Astrocyte (in vitro differentiated cells and primary cell): ENCODE data around the gene MMP17. TPM values are rescaled to one million over a fixed set of nuclear protein-coding genes. Genes with fewer than 3 reads are reported as not detected.

Experiments used
- DNase-seq: peaks from one replicate; pipeline ENCODE4 v3.0.0-alpha.2; 2010; ENCODE audit warnings: low read depth
- FAIRE-seq: peaks from 2 replicates; lab custom pipeline; 2011; peaks lifted over from hg19 to GRCh38; lab: Jason Lieb, UNC
- H2AFZ ChIP-seq: 2 replicates; pipeline ENCODE4 v1.6.0; 2012; ENCODE audit warnings: low read depth, low read length, inconsistent platforms
- H3K27ac ChIP-seq: 2 replicates; pipeline ENCODE4 v1.5.1; 2011; ENCODE audit warnings: low read depth, low read length, inconsistent platforms
- H3K27me3 ChIP-seq: 2 replicates; pipeline ENCODE4 v1.6.0; 2011; ENCODE audit warnings: low read length, inconsistent platforms; ENCODE audit not compliant: insufficient read depth
- H3K36me3 ChIP-seq: 2 replicates; pipeline ENCODE4 v1.5.1; 2011; ENCODE audit warnings: low read length, inconsistent platforms; ENCODE audit not compliant: insufficient read depth
- H3K4me1 ChIP-seq: 2 replicates; pipeline ENCODE4 v1.5.1; 2011; ENCODE audit warnings: low read length, inconsistent platforms; ENCODE audit not compliant: insufficient read depth
- H3K4me2 ChIP-seq: 2 replicates; pipeline ENCODE4 v1.6.0; 2012; ENCODE audit warnings: low read length, inconsistent platforms
- H3K4me3 ChIP-seq: 2 replicates; pipeline ENCODE4 v1.5.1; 2011; ENCODE audit warnings: low read depth, mild to moderate bottlenecking, low read length, inconsistent platforms; ENCODE audit not compliant: insufficient read depth
- H3K79me2 ChIP-seq: 2 replicates; pipeline ENCODE4 v1.6.0; 2012; ENCODE audit warnings: mild to moderate bottlenecking, low read length, inconsistent platforms; ENCODE audit not compliant: insufficient read depth
- H3K9ac ChIP-seq: 2 replicates; pipeline ENCODE4 v1.6.0; 2012; ENCODE audit warnings: mild to moderate bottlenecking, low read length, inconsistent platforms
- H3K9me3 ChIP-seq: 2 replicates; pipeline ENCODE4 v1.5.1; 2012; ENCODE audit warnings: low read depth, mild to moderate bottlenecking, low read length, inconsistent platforms; ENCODE audit not compliant: insufficient read depth
- H4K20me1 ChIP-seq: 2 replicates; pipeline ENCODE4 v1.6.0; 2012; ENCODE audit warnings: low read length, inconsistent platforms; ENCODE audit not compliant: insufficient read depth
- H3K27ac Mint-ChIP-seq: one replicate; pipeline ENCODE4 v1.8.0; 2021; ENCODE audit warnings: mild to moderate bottlenecking, mixed read lengths; ENCODE audit not compliant: unreplicated experiment
- H3K27me3 Mint-ChIP-seq: one replicate; pipeline ENCODE4 v1.8.0; 2021; ENCODE audit warnings: low read depth, mixed read lengths; ENCODE audit not compliant: unreplicated experiment
- H3K36me3 Mint-ChIP-seq: one replicate; pipeline ENCODE4 v1.8.0; 2021; ENCODE audit warnings: low read depth, mixed read lengths; ENCODE audit not compliant: unreplicated experiment
- H3K4me1 Mint-ChIP-seq: one replicate; pipeline ENCODE4 v1.8.0; 2021; ENCODE audit warnings: low read depth, mixed read lengths; ENCODE audit not compliant: unreplicated experiment
- H3K4me3 Mint-ChIP-seq: one replicate; pipeline ENCODE4 v1.8.0; 2021; ENCODE audit warnings: mild to moderate bottlenecking, moderate library complexity, mixed read lengths; ENCODE audit not compliant: unreplicated experiment
- H3K9me3 Mint-ChIP-seq: one replicate; pipeline ENCODE4 v1.8.0; 2021; ENCODE audit warnings: mild to moderate bottlenecking, mixed read lengths; ENCODE audit not compliant: unreplicated experiment
- CTCF ChIP-seq: IDR thresholded peaks from 2 replicates; pipeline ENCODE4 v1.5.1; 2011; ENCODE audit warnings: low read depth, mild to moderate bottlenecking, inconsistent platforms, low read length, moderate library complexity; ENCODE audit not compliant: insufficient read depth
- EZH2 ChIP-seq: IDR thresholded peaks from 2 replicates; pipeline ENCODE4 v1.6.1; 2012; ENCODE audit warnings: mild to moderate bottlenecking, low read length, inconsistent platforms; ENCODE audit not compliant: insufficient read depth
- total RNA-seq: library from RNA; stranded (reverse); gene quantifications from 2 replicates; pipeline ENCODE4 v1.2.1, GENCODE V29; 2021

The MMP17 gene
- total RNA-seq, 1 donor from 2014 or later, result 8.4 TPM

GRCh38 chr12:131830335-131830913, 2.2 kb downstream of the MMP17 start:
- peaks cover 23% of the 10 kb centered on the region for H3K4me1 ChIP-seq
- H3K4me3 ChIP-seq, result peak overlapping the region; percentile 65
- H4K20me1 ChIP-seq, result peaks cover 22% of the 10 kb centered on the region
- Mint-ChIP-seq H3K9me3 (no peaks in the 10 kb centered on the region), H3K4me1 (no peaks in the 10 kb centered on the region), H3K27me3 (peaks cover 23% of the 10 kb centered on the region), H3K36me3 (no peaks in the 10 kb centered on the region), H3K4me3 (no peak overlapping the region), H3K27ac (no peak overlapping the region)
- peak overlapping the region; percentile 94 for H3K4me2 ChIP-seq
- TF ChIP-seq EZH2, result no peak
- peak; percentile 14 for TF ChIP-seq CTCF
- no peaks in the 10 kb centered on the region for H3K36me3 ChIP-seq
- H3K9me3 ChIP-seq, result no peaks in the 10 kb centered on the region
- H3K9ac ChIP-seq, result peak overlapping the region; percentile 73
- peak overlapping the region; percentile 6 for H3K27ac ChIP-seq
- H3K27me3 ChIP-seq, result no peaks in the 10 kb centered on the region
- peak; percentile 64 for DNase-seq
- no peak for FAIRE-seq
- no peaks in the 10 kb centered on the region for H3K79me2 ChIP-seq
- H2AFZ ChIP-seq, result peak overlapping the region; percentile 75

DNA sequence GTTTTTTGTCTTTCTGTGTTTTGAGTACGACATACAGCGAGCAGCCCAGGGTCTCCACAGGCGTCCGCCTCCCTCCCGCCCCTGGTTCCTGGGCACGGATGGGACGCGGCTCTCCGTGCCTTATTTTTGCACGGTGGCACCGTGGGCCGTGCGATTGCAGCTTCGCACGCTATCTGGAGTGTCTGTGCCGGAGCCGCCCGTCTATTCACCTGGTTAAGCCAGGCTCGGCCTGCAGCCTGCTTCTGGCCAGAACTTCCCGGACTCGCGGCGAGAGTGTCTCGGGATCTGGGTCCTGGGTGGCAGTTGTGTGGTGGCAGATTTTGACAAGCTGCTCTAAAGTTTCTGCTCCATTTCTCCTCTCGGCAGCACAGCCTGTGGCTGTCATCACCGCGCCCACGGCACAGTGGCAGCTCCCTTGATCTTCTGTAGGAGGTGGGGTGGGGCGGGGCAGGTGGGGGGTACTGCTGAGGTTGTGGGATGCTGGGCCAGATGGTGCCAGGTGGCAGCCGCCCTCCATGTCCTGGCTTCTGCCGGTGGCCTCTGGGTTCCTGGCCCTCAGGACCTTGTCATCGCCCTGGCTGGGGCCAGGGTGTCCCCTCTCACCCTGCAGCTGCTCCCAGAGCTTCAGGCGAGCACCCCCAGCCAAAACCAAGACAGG, 2.9 kb downstream of the MMP17 start:
- Histone ChIP-seq H3K9me3 (no peaks in the 10 kb centered on the region), H4K20me1 (peaks cover 22% of the 10 kb centered on the region), H3K27ac (peak overlapping the region; percentile 6), H3K27me3 (no peaks in the 10 kb centered on the region), H3K79me2 (no peaks in the 10 kb centered on the region), H3K9ac (peak overlapping the region; percentile 73), H3K4me3 (peak overlapping the region; percentile 65), H3K36me3 (no peaks in the 10 kb centered on the region), H2AFZ (peak overlapping the region; percentile 75), H3K4me1 (peaks cover 23% of the 10 kb centered on the region), H3K4me2 (peak overlapping the region; percentile 94)
- FAIRE-seq (no peak), DNase-seq (no peak)
- H3K27ac Mint-ChIP-seq, result no peak overlapping the region
- no peak overlapping the region for H3K4me3 Mint-ChIP-seq
- no peak for TF ChIP-seq EZH2
- no peak for TF ChIP-seq CTCF
- peaks cover 17% of the 10 kb centered on the region for H3K27me3 Mint-ChIP-seq
- H3K36me3 Mint-ChIP-seq, result no peaks in the 10 kb centered on the region
- no peaks in the 10 kb centered on the region for H3K9me3 Mint-ChIP-seq
- no peaks in the 10 kb centered on the region for H3K4me1 Mint-ChIP-seq

GRCh38 chr12:131831635-131832041, 3.4 kb downstream of the MMP17 start:
- peak; percentile 55 for DNase-seq
- Mint-ChIP-seq H3K36me3 (no peaks in the 10 kb centered on the region), H3K27me3 (peaks cover 11% of the 10 kb centered on the region), H3K4me3 (no peak overlapping the region), H3K27ac (no peak overlapping the region), H3K9me3 (no peaks in the 10 kb centered on the region), H3K4me1 (no peaks in the 10 kb centered on the region)
- Histone ChIP-seq H3K9me3 (no peaks in the 10 kb centered on the region), H3K4me2 (peak overlapping the region; percentile 94), H4K20me1 (peaks cover 24% of the 10 kb centered on the region), H3K4me1 (peaks cover 23% of the 10 kb centered on the region), H2AFZ (no peak overlapping the region), H3K9ac (peak overlapping the region; percentile 73), H3K36me3 (no peaks in the 10 kb centered on the region), H3K4me3 (peak overlapping the region; percentile 5), H3K27me3 (no peaks in the 10 kb centered on the region), H3K79me2 (no peaks in the 10 kb centered on the region), H3K27ac (no peak overlapping the region)
- no peak for FAIRE-seq
- TF ChIP-seq EZH2 (no peak), CTCF (no peak)
